Cardiac muscle cell (in vitro differentiated cells and primary cell): ENCODE measurements around the gene PRKG1. TPM values are rescaled to one million over a fixed set of nuclear protein-coding genes. Genes with fewer than 3 reads are reported as not detected.

ENCODE experiments used
- DNase-seq, 2 donors: peaks; one replicate each; pipeline versions ENCODE4 v3.0.0 to v3.0.0-alpha.2; 2010 to 2017; ENCODE audit warnings: low read depth in 1 of 2, low spot score in 1 of 2
- H3K27ac ChIP-seq: fragments of 200-600 bp; sonication (generic); 2 replicates; pipeline ENCODE4 v1.5.1; 2016
- H3K27me3 ChIP-seq: fragments of 200-600 bp; sonication (generic); 2 replicates; pipeline ENCODE4 v1.6.0; 2016; ENCODE audit warnings: control low read depth
- H3K36me3 ChIP-seq: fragments of 200-600 bp; sonication (generic); 2 replicates; pipeline ENCODE4 v1.5.1; 2016; ENCODE audit warnings: control low read depth
- H3K4me1 ChIP-seq: fragments of 200-600 bp; sonication (generic); 2 replicates; pipeline ENCODE4 v1.8.1; 2017; ENCODE audit warnings: low read depth, mild to moderate bottlenecking, mixed run types
- H3K4me3 ChIP-seq: fragments of 200-600 bp; sonication (generic); 2 replicates; pipeline ENCODE4 v1.5.1; 2016; ENCODE audit warnings: mild to moderate bottlenecking
- H3K9me3 ChIP-seq: fragments of 200-600 bp; sonication (generic); 2 replicates; pipeline ENCODE4 v1.5.1; 2017; ENCODE audit warnings: low read depth, mild to moderate bottlenecking, control low read depth
- CTCF ChIP-seq: IDR thresholded peaks from 2 replicates; pipeline ENCODE4 v1.5.1; 2012; ENCODE audit warnings: low read depth, mild to moderate bottlenecking, low read length
- polyA plus RNA-seq: library from polyadenylated mRNA; unstranded; fragments of >200 nt; fragmentation: Nextera tagmentation; extraction: Ambion mirVana; gene quantifications from 2 replicates; pipeline ENCODE4 v1.2.1, GENCODE V29; 2016
- total RNA-seq: library from RNA; depleted of rRNA; stranded (reverse); fragments of >200 nt; gene quantifications from 2 replicates; pipeline ENCODE4 v1.2.3, GENCODE V29; 2016

PRKG1 gene
- total and polyA plus RNA-seq, 2 experiments from 2014 or later: 2.9 to 13.3 TPM

DNA sequence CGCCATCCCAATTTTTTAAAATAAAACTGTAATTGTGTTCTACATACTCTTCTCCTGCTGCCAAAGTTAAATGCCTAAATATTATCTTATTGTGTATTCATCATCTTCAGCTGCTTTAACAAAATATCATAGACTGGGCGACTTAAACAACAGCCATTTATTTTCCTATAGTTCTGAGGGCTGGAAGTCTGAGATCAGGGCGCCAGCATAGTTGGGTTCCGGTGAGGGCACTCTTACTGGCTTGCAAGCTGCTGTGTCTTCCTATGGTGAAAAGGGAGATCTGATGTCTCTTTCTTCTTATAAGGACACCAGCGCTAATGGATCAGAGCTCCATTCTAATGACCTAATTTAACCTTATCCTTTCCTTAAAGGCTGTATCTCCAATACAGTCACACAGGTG is 594.8 kb downstream of the PRKG1 start:
- TF ChIP-seq CTCF: no peak

GRCh38 chr10:51672039-51672535 is 597.8 kb downstream of the PRKG1 start:
- no peaks in the 10 kb centered on the region for H3K36me3 ChIP-seq
- H3K9me3 ChIP-seq: no peaks in the 10 kb centered on the region
- H3K27me3 ChIP-seq: no peaks in the 10 kb centered on the region
- H3K27ac ChIP-seq: no peak overlapping the region
- no peak overlapping the region for H3K4me3 ChIP-seq
- no peak for TF ChIP-seq CTCF
- no peak for DNase-seq
- H3K4me1 ChIP-seq: no peaks in the 10 kb centered on the region

More for the DNA sequence above, 594.8 kb downstream of the PRKG1 start:
- no peak for DNase-seq
- Histone ChIP-seq H3K36me3 (no peaks in the 10 kb centered on the region), H3K4me1 (peaks cover 5% of the 10 kb centered on the region), H3K9me3 (no peaks in the 10 kb centered on the region), H3K27me3 (no peaks in the 10 kb centered on the region), H3K4me3 (no peak overlapping the region), H3K27ac (no peak overlapping the region)

DNA sequence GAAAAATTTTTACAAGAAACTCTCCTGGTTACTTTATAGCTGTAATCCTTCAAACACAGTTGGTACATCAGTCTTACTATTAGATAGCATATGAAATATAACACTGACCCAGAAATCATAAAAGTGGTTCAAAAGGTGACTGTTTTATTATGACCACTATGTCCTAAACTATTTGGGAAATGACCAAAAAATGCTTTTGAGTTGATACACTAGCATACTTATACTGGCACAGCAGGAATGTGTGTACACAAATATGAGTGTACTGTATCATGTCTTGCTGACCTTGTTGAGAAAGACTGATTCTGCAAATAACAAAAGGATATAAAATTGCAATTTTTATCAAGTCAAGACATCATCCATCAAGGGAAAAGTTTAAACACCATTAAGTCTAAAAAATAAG is 600.8 kb downstream of the PRKG1 start:
- no peaks in the 10 kb centered on the region for H3K4me1 ChIP-seq
- no peaks in the 10 kb centered on the region for H3K9me3 ChIP-seq
- H3K27me3 ChIP-seq: no peaks in the 10 kb centered on the region

GRCh38 chr10:51679841-51680240 is 605.6 kb downstream of the PRKG1 start:
- H3K4me3 ChIP-seq: no peak overlapping the region
- H3K9me3 ChIP-seq: no peaks in the 10 kb centered on the region
- no peak for TF ChIP-seq CTCF
- H3K27me3 ChIP-seq: no peaks in the 10 kb centered on the region
- DNase-seq: no peak
- H3K4me1 ChIP-seq: no peaks in the 10 kb centered on the region
- no peak overlapping the region for H3K27ac ChIP-seq
- no peaks in the 10 kb centered on the region for H3K36me3 ChIP-seq

More for the DNA sequence above, 600.8 kb downstream of the PRKG1 start:
- Histone ChIP-seq H3K27ac (no peak overlapping the region), H3K36me3 (no peaks in the 10 kb centered on the region), H3K4me3 (no peak overlapping the region)
- TF ChIP-seq CTCF: no peak
- DNase-seq: no peak

DNA sequence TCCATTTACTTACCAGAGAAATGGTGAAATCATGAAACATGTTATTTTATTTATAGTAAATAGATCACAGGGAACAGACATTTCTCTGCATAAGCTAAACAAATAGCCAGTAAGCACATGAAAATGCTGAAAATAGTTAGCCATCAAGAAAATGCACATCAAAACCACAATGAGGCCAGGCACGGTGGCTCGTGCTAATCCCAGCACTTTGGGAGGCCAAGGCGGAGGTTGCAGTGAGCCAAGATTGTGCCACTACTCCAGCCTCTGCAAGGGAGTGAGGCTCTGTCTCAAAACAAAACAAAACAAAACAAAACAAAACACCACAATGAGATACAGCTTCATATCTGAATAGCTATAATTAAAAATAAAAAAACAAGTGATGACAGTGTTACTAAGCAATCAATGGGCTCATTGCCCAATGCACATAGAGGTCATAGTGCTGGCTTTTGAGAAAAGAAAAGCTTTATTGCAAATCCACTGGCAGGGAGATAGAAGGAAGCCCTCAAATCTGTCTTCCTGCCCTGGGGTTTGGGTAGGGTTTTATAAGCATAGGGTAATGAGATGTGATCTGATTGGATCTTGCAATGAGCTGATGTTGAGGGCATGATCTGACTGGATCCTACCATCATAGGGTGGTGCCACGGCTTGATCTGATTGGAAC is 608.9 kb downstream of the PRKG1 start:
- no peaks in the 10 kb centered on the region for H3K9me3 ChIP-seq

More for the DNA sequence above, 608.9 kb downstream of the PRKG1 start:
- DNase-seq: peak in 1 of 2 donors; percentile 78
- Histone ChIP-seq H3K4me1 (no peaks in the 10 kb centered on the region), H3K27ac (no peak overlapping the region), H3K4me3 (no peak overlapping the region), H3K27me3 (no peaks in the 10 kb centered on the region), H3K36me3 (no peaks in the 10 kb centered on the region)
- TF ChIP-seq CTCF: no peak
